GM12878 (cell line): ENCODE results near the gene MAGI1. TPM values are rescaled to one million over a fixed set of nuclear protein-coding genes. Genes with fewer than 3 reads are reported as not detected.

Experiments used
- ATAC-seq: fragments of 200-7000 bp; cut with Tn5 transposase; 3 replicates; pipeline ENCODE4 v1.9.1; 2020; ENCODE audit warnings: mild to moderate bottlenecking, moderate library complexity
- BruUV-seq: library from RNA; stranded (reverse); fragments of 400-500 nt; replicated peaks from 2 replicates; lab custom pipeline; 2021; lab: Mats Ljungman, UMichigan
- CTCF ChIA-PET: fragments of 300-600 bp; sonication (Branson Sonifier 250); formaldehyde crosslinking; extraction: SDS; loops from one replicate; lab custom pipeline; 2021; ENCODE audit warnings: inconsistent platforms; lab: Yijun Ruan, JAX
- POLR2A ChIA-PET: fragments of 350-600 bp; formaldehyde crosslinking; extraction: SDS; loops from one replicate; lab custom pipeline; 2021; ENCODE audit warnings: inconsistent platforms; lab: Charles Lee
- RAD21 ChIA-PET: fragments of 300-600 bp; sonication (Branson Sonifier 250); formaldehyde crosslinking; loops from one replicate; lab custom pipeline; 2023; ENCODE audit warnings: antibody characterized with exemption; ENCODE audit not compliant: unreplicated experiment; lab: Charles Lee
- SMC1A ChIA-PET: fragments of 300-600 bp; sonication (Branson Sonifier 250); formaldehyde crosslinking; loops from one replicate; lab custom pipeline; 2023; ENCODE audit not compliant: unreplicated experiment, uncharacterized antibody; lab: Charles Lee
- DNase-seq: peaks from one replicate; pipeline ENCODE4 v3.0.0-alpha.2; 2011; ENCODE audit warnings: low read depth, low spot score
- FAIRE-seq: peaks from 3 replicates; lab custom pipeline; 2011; peaks lifted over from hg19 to GRCh38; lab: Jason Lieb, UNC
- H2AFZ ChIP-seq: 2 replicates; pipeline ENCODE4 v1.6.0; 2011; ENCODE audit warnings: low read depth, low read length, control low read depth; ENCODE audit not compliant: control insufficient read depth
- H3K27ac ChIP-seq: 2 replicates; pipeline ENCODE4 v1.5.1; 2011; ENCODE audit warnings: control low read depth; ENCODE audit not compliant: control insufficient read depth, insufficient read depth
- H3K27me3 ChIP-seq, 2 experiments: replicated peaks in 1 of 2; 2 replicates each; pipeline versions ENCODE4 v1.6.0 to v1.6.1; 2011; ENCODE audit warnings: low read length in 1 of 2; ENCODE audit not compliant: control insufficient read depth in 2 of 2, insufficient read depth in 2 of 2
- H3K36me3 ChIP-seq, 2 experiments: 2 replicates each; pipeline ENCODE4 v1.5.1; 2011; ENCODE audit warnings: low read length in 1 of 2; ENCODE audit not compliant: control insufficient read depth in 2 of 2, insufficient read depth in 2 of 2
- H3K4me1 ChIP-seq: 2 replicates; pipeline ENCODE4 v1.6.1; 2011; ENCODE audit warnings: mild to moderate bottlenecking, low read length, moderate library complexity, mixed read lengths; ENCODE audit not compliant: control insufficient read depth, insufficient read depth
- H3K4me2 ChIP-seq: 2 replicates; pipeline ENCODE4 v1.6.0; 2011; ENCODE audit warnings: control low read depth; ENCODE audit not compliant: control insufficient read depth, insufficient read depth
- H3K4me3 ChIP-seq: fragments of 200-600 bp; sonication (generic); 2 replicates; pipeline ENCODE4 v1.5.1; 2016
- H3K79me2 ChIP-seq: 2 replicates; pipeline ENCODE4 v1.6.0; 2011; ENCODE audit warnings: low read length; ENCODE audit not compliant: control insufficient read depth, insufficient read depth
- H3K9ac ChIP-seq: 2 replicates; pipeline ENCODE4 v1.8.0; 2011; ENCODE audit warnings: low read length, control low read depth, mixed read lengths; ENCODE audit not compliant: control insufficient read depth, insufficient read depth
- H3K9me3 ChIP-seq: replicated peaks from 3 replicates; pipeline ENCODE4 v1.5.1; 2011; ENCODE audit warnings: mild to moderate bottlenecking, low read length; ENCODE audit not compliant: control insufficient read depth, insufficient read depth
- H4K20me1 ChIP-seq: 2 replicates; pipeline ENCODE4 v1.6.0; 2011; ENCODE audit not compliant: control insufficient read depth, insufficient read depth
- BACH1 ChIP-seq: fragments of 450-650 bp; IDR thresholded peaks from 2 replicates; pipeline ENCODE4 v1.6.1; 2017; ENCODE audit warnings: mild to moderate bottlenecking, borderline replicate concordance
- FOXK2 ChIP-seq: fragments of 450-650 bp; IDR thresholded peaks from 2 replicates; pipeline ENCODE4 v1.6.1; 2017; ENCODE audit warnings: mild to moderate bottlenecking, moderate library complexity
- FOXM1 ChIP-seq: IDR thresholded peaks from 2 replicates; pipeline ENCODE4 v1.6.1; 2012; ENCODE audit warnings: low read depth, mild to moderate bottlenecking, inconsistent platforms, low read length, moderate library complexity
- HDAC6 ChIP-seq: fragments of 200-600 bp; sonication (generic); IDR thresholded peaks from one replicate; pipeline ENCODE4 v1.8.0; 2017; ENCODE audit warnings: antibody characterized with exemption; ENCODE audit not compliant: unreplicated experiment
- KLF5 ChIP-seq: fragments of 450-650 bp; IDR thresholded peaks from 2 replicates; pipeline ENCODE4 v1.6.1; 2014; ENCODE audit warnings: mild to moderate bottlenecking; ENCODE audit not compliant: partially characterized antibody
- RB1 ChIP-seq: fragments of 450-650 bp; formaldehyde crosslinking; IDR thresholded peaks from 2 replicates; pipeline ENCODE4 v1.6.1; 2017; ENCODE audit warnings: mild to moderate bottlenecking, borderline replicate concordance
- RELA ChIP-seq: fragments of 450-650 bp; IDR thresholded peaks from 2 replicates; pipeline ENCODE4 v1.8.0; 2014; ENCODE audit warnings: borderline replicate concordance; ENCODE audit not compliant: partially characterized antibody
- TAF1 ChIP-seq: IDR thresholded peaks from 2 replicates; pipeline ENCODE4 v1.6.1; 2011; ENCODE audit warnings: mild to moderate bottlenecking, low read depth, low read length, borderline replicate concordance
- TARDBP ChIP-seq: IDR thresholded peaks from 2 replicates; pipeline ENCODE4 v1.6.1; 2016; ENCODE audit warnings: borderline replicate concordance
- ZBED1 ChIP-seq: IDR thresholded peaks from 2 replicates; pipeline ENCODE4 v1.6.1; 2016; ENCODE audit warnings: borderline replicate concordance
- WGBS: methylation state at CpG from one replicate; pipeline ENCODE4 v1.1.6; 2016; ENCODE audit warnings: low lambda C conversion rate; ENCODE audit not compliant: insufficient replicate concordance, insufficient coverage; ENCODE audit errors: missing lambda C conversion rate; 5-methylcytosine and 5-hydroxymethylcytosine counted together
- in situ Hi-C: fragments of 300-500 bp; cut with MboI; formaldehyde crosslinking; loops from 9 replicates; pipeline ENCODE4 v1.14.3; 2018; ENCODE audit warnings: mixed read lengths
- intact Hi-C: fragments of 100-400 bp; cut with micrococcal nuclease; formaldehyde crosslinking; loops from one replicate; pipeline ENCODE4 v1.14.2; 2022; ENCODE audit not compliant: unreplicated experiment
- polyA plus RNA-seq, 11 experiments: library from polyadenylated mRNA; depleted of rRNA in 4 of 11; unstranded in 6 of 11; stranded (reverse) in 5 of 11; fragments of >200 nt; fragmentation: Nextera tagmentation in 4 of 11; fragmentation: Illumina TruSeq in 1 of 11; extraction: Ambion mirVana in 4 of 11; extraction: Trizol in 1 of 11; gene quantifications; 1 replicate in 1 of 11; 2 replicates in 10 of 11; pipeline versions ENCODE4 v1.2.1 to v1.2.3, GENCODE V29; 2011 to 2016; ENCODE audit warnings: inconsistent platforms in 2 of 11, missing spikeins in 2 of 11, low read depth in 1 of 11
- total RNA-seq, 4 experiments: library from RNA; depleted of rRNA in 3 of 4; stranded (reverse); fragments of >200 nt in 3 of 4; fragmentation: Illumina TruSeq in 1 of 4; extraction: Trizol in 1 of 4; gene quantifications; 2 replicates each; pipeline versions ENCODE4 v1.2.1 to v1.2.3, GENCODE V29; 2013 to 2021
- TF ChIP-seq, protein P1 (sequence below): fragments of 450-650 bp; formaldehyde crosslinking; IDR thresholded peaks from 2 replicates; pipeline ENCODE4 v1.4.0; 2022; ENCODE audit warnings: mild to moderate bottlenecking, moderate library complexity
- TF ChIP-seq, protein P2 (sequence below): fragments of 450-650 bp; IDR thresholded peaks from 2 replicates; pipeline ENCODE4 v1.6.1; 2018; ENCODE audit warnings: borderline replicate concordance, mild to moderate bottlenecking; ENCODE audit not compliant: partially characterized antibody
- TF ChIP-seq, protein P3 (sequence below): fragments of 450-650 bp; IDR thresholded peaks from 2 replicates; pipeline ENCODE4 v1.6.1; 2017; ENCODE audit warnings: mild to moderate bottlenecking
- TF ChIP-seq, protein P4 (sequence below), 3 experiments: IDR thresholded peaks in 2 of 3; conservative IDR thresholded peaks in 1 of 3; 2 replicates each; pipeline ENCODE4 v1.5.1; 2011; ENCODE audit warnings: low read depth in 3 of 3, low read length in 3 of 3, mild to moderate bottlenecking in 3 of 3, control low read depth in 2 of 3, moderate library complexity in 2 of 3, inconsistent platforms in 1 of 3, mixed read lengths in 1 of 3; ENCODE audit not compliant: control insufficient read depth in 2 of 3, insufficient read depth in 1 of 3; ENCODE audit errors: extremely low read depth in 1 of 3

The MAGI1 gene
- total and polyA plus RNA-seq, 10 of the 15 experiments (the other 5 are each of a cell fraction or from before 2014, with no cell fraction given): 0.02 to 3.3 (median 0.29) TPM; not detected in 1

DNA sequence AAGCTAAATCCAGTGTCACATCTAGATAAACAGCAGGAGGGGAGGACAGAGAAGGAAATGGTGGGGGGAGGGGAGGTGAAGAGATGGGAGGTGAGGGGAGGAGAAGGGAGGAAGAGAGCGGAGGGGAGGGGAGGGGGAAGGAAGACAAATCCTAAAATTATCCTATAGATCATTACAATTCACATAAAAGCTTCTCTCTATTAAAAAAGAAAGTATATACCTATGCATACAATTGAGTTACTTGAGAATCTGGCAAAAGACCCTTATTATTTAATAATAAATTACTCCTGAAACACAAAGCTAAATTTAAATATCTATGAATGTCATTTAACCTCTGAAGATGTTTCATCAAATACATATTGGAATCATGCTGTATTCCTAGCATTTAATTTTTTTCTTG, 303.9 kb downstream of the MAGI1 start (continued):
- TF ChIP-seq FOXM1 (no peak), TARDBP (no peak), BACH1 (no peak), ZBED1 (no peak), RB1 (no peak), FOXK2 (no peak), HDAC6 (no peak)
- TF ChIP-seq, protein P1, sequence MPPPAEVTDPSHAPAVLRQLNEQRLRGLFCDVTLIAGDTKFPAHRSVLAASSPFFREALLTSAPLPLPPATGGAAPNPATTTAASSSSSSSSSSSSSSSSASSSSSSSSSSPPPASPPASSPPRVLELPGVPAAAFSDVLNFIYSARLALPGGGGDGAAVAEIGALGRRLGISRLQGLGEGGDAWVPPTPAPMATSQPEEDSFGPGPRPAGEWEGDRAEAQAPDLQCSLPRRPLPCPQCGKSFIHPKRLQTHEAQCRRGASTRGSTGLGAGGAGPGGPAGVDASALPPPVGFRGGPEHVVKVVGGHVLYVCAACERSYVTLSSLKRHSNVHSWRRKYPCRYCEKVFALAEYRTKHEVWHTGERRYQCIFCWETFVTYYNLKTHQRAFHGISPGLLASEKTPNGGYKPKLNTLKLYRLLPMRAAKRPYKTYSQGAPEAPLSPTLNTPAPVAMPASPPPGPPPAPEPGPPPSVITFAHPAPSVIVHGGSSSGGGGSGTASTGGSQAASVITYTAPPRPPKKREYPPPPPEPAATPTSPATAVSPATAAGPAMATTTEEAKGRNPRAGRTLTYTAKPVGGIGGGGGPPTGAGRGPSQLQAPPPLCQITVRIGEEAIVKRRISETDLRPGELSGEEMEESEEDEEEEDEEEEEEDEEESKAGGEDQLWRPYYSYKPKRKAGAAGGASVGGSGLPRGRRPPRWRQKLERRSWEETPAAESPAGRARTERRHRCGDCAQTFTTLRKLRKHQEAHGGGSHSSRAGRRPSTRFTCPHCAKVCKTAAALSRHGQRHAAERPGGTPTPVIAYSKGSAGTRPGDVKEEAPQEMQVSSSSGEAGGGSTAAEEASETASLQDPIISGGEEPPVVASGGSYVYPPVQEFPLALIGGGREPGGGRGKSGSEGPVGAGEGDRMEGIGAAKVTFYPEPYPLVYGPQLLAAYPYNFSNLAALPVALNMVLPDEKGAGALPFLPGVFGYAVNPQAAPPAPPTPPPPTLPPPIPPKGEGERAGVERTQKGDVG (CRISPR knock-in tag): no peak

DNA sequence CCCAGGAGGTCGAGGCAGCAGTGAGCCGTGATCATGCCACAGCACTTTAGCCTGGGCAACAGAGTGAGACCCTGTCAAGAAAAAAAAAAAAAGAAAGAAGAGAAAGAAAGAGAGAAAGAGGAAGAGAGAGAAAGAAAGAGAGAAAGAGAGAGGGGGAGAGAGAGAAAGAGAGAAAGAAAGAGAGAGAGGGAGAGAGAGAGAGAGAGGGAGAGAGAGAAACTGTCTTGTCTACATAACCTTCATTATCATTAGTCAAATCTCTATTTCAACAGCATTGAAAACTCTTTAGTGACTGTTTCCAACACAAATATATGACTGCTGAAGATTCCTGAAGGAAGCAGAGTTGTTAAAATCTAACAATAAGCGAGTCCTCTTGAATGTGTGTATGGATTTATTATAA, 304.3 kb downstream of the MAGI1 start:
- BruUV-seq: no TSS peak
- Histone ChIP-seq H3K4me2 (no peak overlapping the region), H3K27me3 (no peaks in the 10 kb centered on the region), H3K27ac (no peak overlapping the region), H2AFZ (no peak overlapping the region), H3K9me3 (no peaks in the 10 kb centered on the region), H3K79me2 (no peaks in the 10 kb centered on the region), H3K4me1 (no peaks in the 10 kb centered on the region), H3K4me3 (no peak overlapping the region), H3K9ac (no peak overlapping the region), H4K20me1 (no peaks in the 10 kb centered on the region), H3K36me3 (no peaks in the 10 kb centered on the region)
- POLR2A ChIA-PET: no interaction called here
- intact Hi-C loops: loop anchor here (5.0 kb wide), 3 partner anchors 297 to 1202 kb away; no protein-coding TSS in a partner anchor
- DNase-seq: no peak
- SMC1A ChIA-PET: no interaction called here
- 20% methylated on average over 3 of the region's 3 CpGs for WGBS
- CTCF ChIA-PET: no interaction called here
- FAIRE-seq: no peak
- ATAC-seq: no peak
- RAD21 ChIA-PET: no interaction called here
- in situ Hi-C loops: loop anchor here (10.0 kb wide), 1 partner anchor 1200 kb away; no protein-coding TSS in a partner anchor
- TF ChIP-seq, protein P2, sequence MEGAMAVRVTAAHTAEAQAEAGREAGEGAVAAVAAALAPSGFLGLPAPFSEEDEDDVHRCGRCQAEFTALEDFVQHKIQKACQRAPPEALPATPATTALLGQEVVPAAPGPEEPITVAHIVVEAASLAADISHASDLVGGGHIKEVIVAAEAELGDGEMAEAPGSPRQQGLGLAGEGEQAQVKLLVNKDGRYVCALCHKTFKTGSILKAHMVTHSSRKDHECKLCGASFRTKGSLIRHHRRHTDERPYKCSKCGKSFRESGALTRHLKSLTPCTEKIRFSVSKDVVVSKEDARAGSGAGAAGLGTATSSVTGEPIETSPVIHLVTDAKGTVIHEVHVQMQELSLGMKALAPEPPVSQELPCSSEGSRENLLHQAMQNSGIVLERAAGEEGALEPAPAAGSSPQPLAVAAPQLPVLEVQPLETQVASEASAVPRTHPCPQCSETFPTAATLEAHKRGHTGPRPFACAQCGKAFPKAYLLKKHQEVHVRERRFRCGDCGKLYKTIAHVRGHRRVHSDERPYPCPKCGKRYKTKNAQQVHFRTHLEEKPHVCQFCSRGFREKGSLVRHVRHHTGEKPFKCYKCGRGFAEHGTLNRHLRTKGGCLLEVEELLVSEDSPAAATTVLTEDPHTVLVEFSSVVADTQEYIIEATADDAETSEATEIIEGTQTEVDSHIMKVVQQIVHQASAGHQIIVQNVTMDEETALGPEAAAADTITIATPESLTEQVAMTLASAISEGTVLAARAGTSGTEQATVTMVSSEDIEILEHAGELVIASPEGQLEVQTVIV: no peak
- TF ChIP-seq, protein P3, sequence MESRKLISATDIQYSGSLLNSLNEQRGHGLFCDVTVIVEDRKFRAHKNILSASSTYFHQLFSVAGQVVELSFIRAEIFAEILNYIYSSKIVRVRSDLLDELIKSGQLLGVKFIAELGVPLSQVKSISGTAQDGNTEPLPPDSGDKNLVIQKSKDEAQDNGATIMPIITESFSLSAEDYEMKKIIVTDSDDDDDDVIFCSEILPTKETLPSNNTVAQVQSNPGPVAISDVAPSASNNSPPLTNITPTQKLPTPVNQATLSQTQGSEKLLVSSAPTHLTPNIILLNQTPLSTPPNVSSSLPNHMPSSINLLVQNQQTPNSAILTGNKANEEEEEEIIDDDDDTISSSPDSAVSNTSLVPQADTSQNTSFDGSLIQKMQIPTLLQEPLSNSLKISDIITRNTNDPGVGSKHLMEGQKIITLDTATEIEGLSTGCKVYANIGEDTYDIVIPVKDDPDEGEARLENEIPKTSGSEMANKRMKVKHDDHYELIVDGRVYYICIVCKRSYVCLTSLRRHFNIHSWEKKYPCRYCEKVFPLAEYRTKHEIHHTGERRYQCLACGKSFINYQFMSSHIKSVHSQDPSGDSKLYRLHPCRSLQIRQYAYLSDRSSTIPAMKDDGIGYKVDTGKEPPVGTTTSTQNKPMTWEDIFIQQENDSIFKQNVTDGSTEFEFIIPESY: no peak
- TF ChIP-seq, protein P4, sequence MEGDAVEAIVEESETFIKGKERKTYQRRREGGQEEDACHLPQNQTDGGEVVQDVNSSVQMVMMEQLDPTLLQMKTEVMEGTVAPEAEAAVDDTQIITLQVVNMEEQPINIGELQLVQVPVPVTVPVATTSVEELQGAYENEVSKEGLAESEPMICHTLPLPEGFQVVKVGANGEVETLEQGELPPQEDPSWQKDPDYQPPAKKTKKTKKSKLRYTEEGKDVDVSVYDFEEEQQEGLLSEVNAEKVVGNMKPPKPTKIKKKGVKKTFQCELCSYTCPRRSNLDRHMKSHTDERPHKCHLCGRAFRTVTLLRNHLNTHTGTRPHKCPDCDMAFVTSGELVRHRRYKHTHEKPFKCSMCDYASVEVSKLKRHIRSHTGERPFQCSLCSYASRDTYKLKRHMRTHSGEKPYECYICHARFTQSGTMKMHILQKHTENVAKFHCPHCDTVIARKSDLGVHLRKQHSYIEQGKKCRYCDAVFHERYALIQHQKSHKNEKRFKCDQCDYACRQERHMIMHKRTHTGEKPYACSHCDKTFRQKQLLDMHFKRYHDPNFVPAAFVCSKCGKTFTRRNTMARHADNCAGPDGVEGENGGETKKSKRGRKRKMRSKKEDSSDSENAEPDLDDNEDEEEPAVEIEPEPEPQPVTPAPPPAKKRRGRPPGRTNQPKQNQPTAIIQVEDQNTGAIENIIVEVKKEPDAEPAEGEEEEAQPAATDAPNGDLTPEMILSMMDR (IDR thresholded peaks at IDR 0.05 in 2 of 3, conservative IDR thresholded peaks at IDR 0.05 in 1 of 3; ENCODE audit: control insufficient read depth in 2 of 3, extremely low read depth in 1 of 3, insufficient read depth in 1 of 3, low read depth in 3 of 3, low read length in 3 of 3): no peak
- TF ChIP-seq TAF1 (no peak), KLF5 (no peak), RELA (no peak), HDAC6 (no peak)
